ENCODE results near the gene PHLDA1. TPM values are rescaled to one million over a fixed set of nuclear protein-coding genes. Genes with fewer than 3 reads are reported as not detected.
A peak's percentile ranks its signal among the peaks of the same experiment; 100 is the strongest.

The PHLDA1 gene
- polyA plus RNA-seq, 1 donor (not counting 4 experiments of a cell fraction or from before 2014, with no cell fraction given): 144 TPM

DNA sequence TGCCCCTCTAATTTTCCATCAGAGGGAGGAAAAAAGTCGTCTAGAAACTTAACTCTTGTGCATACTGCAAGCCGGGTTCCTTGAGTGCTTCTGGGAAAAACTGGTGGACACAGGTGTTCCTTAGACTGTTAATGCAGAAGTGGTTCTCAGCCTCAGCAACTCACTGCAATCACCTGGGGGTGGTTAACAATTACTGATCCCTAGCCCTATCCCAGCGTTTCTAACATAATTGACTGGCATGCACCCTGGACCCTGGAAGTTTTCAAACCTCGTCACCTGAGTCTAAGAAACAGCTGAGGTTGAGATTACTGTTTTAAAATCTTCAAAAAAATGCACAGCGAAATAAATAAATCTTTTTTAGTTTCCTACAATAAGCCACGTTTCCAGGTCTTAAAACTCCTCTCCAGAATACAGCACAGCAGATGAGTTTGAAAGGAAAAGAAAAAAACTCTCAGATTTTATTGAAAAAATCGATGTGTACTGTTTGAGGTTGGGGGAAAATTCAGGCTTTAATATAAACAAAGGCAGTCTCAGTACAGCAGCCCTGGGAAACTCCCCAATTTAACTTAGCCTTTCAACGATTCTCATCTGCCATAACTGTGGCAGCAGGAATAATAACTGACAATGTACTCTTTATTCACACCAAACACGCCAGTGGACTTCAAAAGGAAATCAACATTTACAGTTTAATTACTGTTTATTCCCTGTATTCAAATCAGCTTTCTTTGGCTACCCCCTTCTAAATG is 45.4 kb downstream of the PHLDA1 start:
- Histone ChIP-seq H3K79me2 (ENCODE audit: control insufficient read depth, insufficient read depth, low read length) (no peaks in the 10 kb centered on the region), H3K27ac (ENCODE audit: control insufficient read depth, insufficient read depth, low read length) (no peak overlapping the region), H2AFZ (ENCODE audit: control insufficient read depth, low read length) (peak overlapping the region; percentile 54), H3K36me3 (ENCODE audit: control insufficient read depth in 2 of 2, extremely low read depth in 1 of 2, insufficient read depth in 2 of 2, low read length in 2 of 2) (no peaks in the 10 kb centered on the region), H3K4me2 (ENCODE audit: control insufficient read depth, extremely low read depth, insufficient read depth, low read depth, low read length) (no peak overlapping the region), H3K27me3 (ENCODE audit: control insufficient read depth, extremely low read depth, insufficient read depth, low read length) (no peaks in the 10 kb centered on the region), H3K4me3 (ENCODE audit: control insufficient read depth in 2 of 3, extremely low read depth in 1 of 3, insufficient read depth in 2 of 3, low read depth in 1 of 3, low read length in 3 of 3) (no peak overlapping the region), H4K20me1 (ENCODE audit: control insufficient read depth, extremely low read depth, insufficient read depth, low read length) (no peaks in the 10 kb centered on the region), H3K9me3 (ENCODE audit: control insufficient read depth, low read depth, low read length) (no peaks in the 10 kb centered on the region), H3K9ac (ENCODE audit: control insufficient read depth, extremely low read depth, insufficient read depth, low read length) (no peak overlapping the region), H3K9me1 (ENCODE audit: control insufficient read depth, extremely low read depth, insufficient read depth, low read length) (no peaks in the 10 kb centered on the region), H3K4me1 (ENCODE audit: control insufficient read depth, extremely low read depth, insufficient read depth, low read length) (peaks cover 7% of the 10 kb centered on the region)
- TF ChIP-seq, protein P1, sequence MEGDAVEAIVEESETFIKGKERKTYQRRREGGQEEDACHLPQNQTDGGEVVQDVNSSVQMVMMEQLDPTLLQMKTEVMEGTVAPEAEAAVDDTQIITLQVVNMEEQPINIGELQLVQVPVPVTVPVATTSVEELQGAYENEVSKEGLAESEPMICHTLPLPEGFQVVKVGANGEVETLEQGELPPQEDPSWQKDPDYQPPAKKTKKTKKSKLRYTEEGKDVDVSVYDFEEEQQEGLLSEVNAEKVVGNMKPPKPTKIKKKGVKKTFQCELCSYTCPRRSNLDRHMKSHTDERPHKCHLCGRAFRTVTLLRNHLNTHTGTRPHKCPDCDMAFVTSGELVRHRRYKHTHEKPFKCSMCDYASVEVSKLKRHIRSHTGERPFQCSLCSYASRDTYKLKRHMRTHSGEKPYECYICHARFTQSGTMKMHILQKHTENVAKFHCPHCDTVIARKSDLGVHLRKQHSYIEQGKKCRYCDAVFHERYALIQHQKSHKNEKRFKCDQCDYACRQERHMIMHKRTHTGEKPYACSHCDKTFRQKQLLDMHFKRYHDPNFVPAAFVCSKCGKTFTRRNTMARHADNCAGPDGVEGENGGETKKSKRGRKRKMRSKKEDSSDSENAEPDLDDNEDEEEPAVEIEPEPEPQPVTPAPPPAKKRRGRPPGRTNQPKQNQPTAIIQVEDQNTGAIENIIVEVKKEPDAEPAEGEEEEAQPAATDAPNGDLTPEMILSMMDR (optimal IDR thresholded peaks at IDR 0.05 in 1 of 3, IDR thresholded peaks at IDR 0.05 in 1 of 3, conservative IDR thresholded peaks at IDR 0.05 in 1 of 3; ENCODE audit: extremely low read depth in 1 of 3, insufficient read depth in 2 of 3, low read length in 3 of 3): no peak
- TF ChIP-seq EZH2 (IDR thresholded peaks at IDR 0.05; ENCODE audit: low read length): no peak
- dilution Hi-C loops (cut with MboI; ENCODE audit: extremely low pct_ligation_motif_present, low sequenced_read_pairs): no loop called here
- FAIRE-seq (no peak), DNase-seq (ENCODE audit: low read depth, low spot score) (no peak)

DNA sequence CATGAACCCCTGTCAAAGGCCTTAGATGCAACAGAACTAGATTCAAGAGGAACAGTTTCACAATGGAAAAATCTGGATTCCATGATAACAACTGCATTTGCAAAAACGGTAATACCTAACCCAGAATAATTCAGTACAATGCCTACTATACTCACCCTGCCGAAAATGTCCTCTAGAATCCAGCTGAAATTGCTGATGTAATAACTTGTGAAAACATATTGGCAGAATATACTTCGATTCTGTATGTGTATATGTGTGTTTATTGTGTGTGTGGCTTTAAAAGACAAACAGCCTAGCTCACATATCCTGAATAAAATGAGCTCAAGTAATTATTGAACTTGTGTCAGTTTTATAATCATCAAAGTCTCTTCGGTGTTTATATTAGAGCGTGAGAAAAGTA is 46.0 kb downstream of the PHLDA1 start:
- no peaks in the 10 kb centered on the region for H3K79me2 ChIP-seq (ENCODE audit: control insufficient read depth, insufficient read depth, low read length)
- H4K20me1 ChIP-seq (ENCODE audit: control insufficient read depth, extremely low read depth, insufficient read depth, low read length): no peaks in the 10 kb centered on the region
- FAIRE-seq (no peak), DNase-seq (ENCODE audit: low read depth, low spot score) (no peak)
- no peaks in the 10 kb centered on the region for H3K9me3 ChIP-seq (ENCODE audit: control insufficient read depth, low read depth, low read length)
- no peaks in the 10 kb centered on the region for H3K27me3 ChIP-seq (ENCODE audit: control insufficient read depth, extremely low read depth, insufficient read depth, low read length)
- H3K27ac ChIP-seq (ENCODE audit: control insufficient read depth, insufficient read depth, low read length): no peak overlapping the region
- no peak overlapping the region for H3K9ac ChIP-seq (ENCODE audit: control insufficient read depth, extremely low read depth, insufficient read depth, low read length)
- no peaks in the 10 kb centered on the region for H3K36me3 ChIP-seq (ENCODE audit: control insufficient read depth in 2 of 2, extremely low read depth in 1 of 2, insufficient read depth in 2 of 2, low read length in 2 of 2)
- H3K4me3 ChIP-seq (ENCODE audit: control insufficient read depth in 2 of 3, extremely low read depth in 1 of 3, insufficient read depth in 2 of 3, low read depth in 1 of 3, low read length in 3 of 3): no peak overlapping the region
- H3K4me1 ChIP-seq (ENCODE audit: control insufficient read depth, extremely low read depth, insufficient read depth, low read length): peaks cover 7% of the 10 kb centered on the region
- dilution Hi-C loops (cut with MboI; ENCODE audit: extremely low pct_ligation_motif_present, low sequenced_read_pairs): no loop called here
- TF ChIP-seq, protein P1 (optimal IDR thresholded peaks at IDR 0.05 in 1 of 3, IDR thresholded peaks at IDR 0.05 in 1 of 3, conservative IDR thresholded peaks at IDR 0.05 in 1 of 3; ENCODE audit: extremely low read depth in 1 of 3, insufficient read depth in 2 of 3, low read length in 3 of 3): no peak
- no peak for TF ChIP-seq EZH2 (IDR thresholded peaks at IDR 0.05; ENCODE audit: low read length)
- no peak overlapping the region for H3K4me2 ChIP-seq (ENCODE audit: control insufficient read depth, extremely low read depth, insufficient read depth, low read depth, low read length)
- H3K9me1 ChIP-seq (ENCODE audit: control insufficient read depth, extremely low read depth, insufficient read depth, low read length): no peaks in the 10 kb centered on the region
- H2AFZ ChIP-seq (ENCODE audit: control insufficient read depth, low read length): no peak overlapping the region

Data from keratinocyte (primary cell).